Neural progenitor cell (in vitro differentiated cells): Measurements from ENCODE around the gene HS6ST3.

Source experiments
- CTCF ChIP-seq: fragments of 200-600 bp; sonication (generic); IDR thresholded peaks from 2 replicates; pipeline ENCODE4 v1.5.1; 2017; ENCODE audit warnings: antibody characterized with exemption, mild to moderate bottlenecking
- EZH2 ChIP-seq: fragments of 200-600 bp; sonication (generic); IDR thresholded peaks from 2 replicates; pipeline ENCODE4 v1.6.1; 2017; ENCODE audit warnings: antibody characterized with exemption, mild to moderate bottlenecking, moderate library complexity

- TF ChIP-seq CTCF: no peak
- no peak for TF ChIP-seq EZH2
These were observed 705.8 kb downstream of the HS6ST3 start for GRCh38 chr13:96795670-96796069.
